HEK293 (cell line): ENCODE results near the gene RASAL2.

ENCODE experiments used
- CTCF ChIA-PET: fragments of 350-600 bp; formaldehyde crosslinking; extraction: SDS; loops from one replicate; lab custom pipeline; 2021; ENCODE audit warnings: antibody characterized with exemption; lab: Yijun Ruan, JAX
- POLR2A ChIA-PET: fragments of 300-600 bp; formaldehyde crosslinking; extraction: SDS; loops from one replicate; lab custom pipeline; 2020; ENCODE audit warnings: antibody characterized with exemption, inconsistent platforms; lab: Yijun Ruan, JAX
- H3K27ac ChIP-seq: fragments of 200-500 bp; sonication (Bioruptor generic); 2 replicates; pipeline ENCODE4 v1.5.1; 2014; ENCODE audit warnings: low read depth, low read length, control low read depth, inconsistent platforms; ENCODE audit errors: extremely low read depth
- H3K36me3 ChIP-seq, 2 experiments: fragments of 200-500 bp in 1 of 2; sonication (Bioruptor generic) in 1 of 2; 1 replicate in 1 of 2; 2 replicates in 1 of 2; pipeline ENCODE4 v1.5.1; 2014 to 2017; ENCODE audit warnings: inconsistent platforms in 2 of 2, low read length in 2 of 2; ENCODE audit not compliant: control insufficient read depth in 2 of 2, insufficient read depth in 1 of 2
- H3K4me1 ChIP-seq: fragments of 200-500 bp; sonication (Bioruptor generic); 2 replicates; pipeline ENCODE4 v1.5.1; 2014; ENCODE audit warnings: mild to moderate bottlenecking, low read length, inconsistent platforms; ENCODE audit not compliant: control insufficient read depth, insufficient read depth
- H3K4me3 ChIP-seq: 2 replicates; pipeline ENCODE4 v1.5.1; 2011; ENCODE audit warnings: low read depth, mild to moderate bottlenecking, control low read depth, low read length, moderate library complexity
- H3K9me3 ChIP-seq: fragments of 200-500 bp; sonication (Bioruptor generic); 2 replicates; pipeline ENCODE4 v1.5.1; 2014; ENCODE audit warnings: low read depth, low read length, inconsistent platforms; ENCODE audit not compliant: control insufficient read depth, insufficient read depth
- HIC1 ChIP-seq: fragments of 450-650 bp; formaldehyde crosslinking; IDR thresholded peaks from 2 replicates; pipeline ENCODE4 v1.5.1; 2016; ENCODE audit warnings: missing biosample characterization, missing genetic modification characterization
- KLF1 ChIP-seq: fragments of 450-650 bp; formaldehyde crosslinking; IDR thresholded peaks from 2 replicates; pipeline ENCODE4 v1.5.1; 2016; ENCODE audit warnings: missing biosample characterization, missing genetic modification characterization
- KLF10 ChIP-seq: fragments of 450-650 bp; IDR thresholded peaks from 2 replicates; pipeline ENCODE4 v1.5.1; 2018; ENCODE audit warnings: missing biosample characterization, mild to moderate bottlenecking, missing genetic modification characterization
- PRDM6 ChIP-seq: fragments of 450-650 bp; formaldehyde crosslinking; IDR thresholded peaks from 2 replicates; pipeline ENCODE4 v1.5.1; 2017; ENCODE audit warnings: missing biosample characterization, missing genetic modification characterization
- RBAK ChIP-seq: fragments of 450-650 bp; formaldehyde crosslinking; IDR thresholded peaks from 2 replicates; pipeline ENCODE4 v1.5.1; 2016; ENCODE audit warnings: missing biosample characterization, missing genetic modification characterization
- TCF7L2 ChIP-seq: IDR thresholded peaks from 2 replicates; pipeline ENCODE4 v1.6.1; 2011; ENCODE audit warnings: low read depth, mild to moderate bottlenecking, inconsistent platforms, low read length, moderate library complexity, borderline replicate concordance
- TRIM28 ChIP-seq: IDR thresholded peaks from 2 replicates; pipeline ENCODE4 v1.6.1; 2011; ENCODE audit warnings: low read length, control low read depth, borderline replicate concordance
- ZBTB11 ChIP-seq: fragments of 450-650 bp; formaldehyde crosslinking; conservative IDR thresholded peaks from 2 replicates; pipeline ENCODE4 v1.5.1; 2016; ENCODE audit warnings: low read depth, missing biosample characterization, missing genetic modification characterization
- ZBTB17 ChIP-seq: fragments of 450-650 bp; formaldehyde crosslinking; IDR thresholded peaks from 2 replicates; pipeline ENCODE4 v1.5.1; 2016; ENCODE audit warnings: missing biosample characterization, missing genetic modification characterization
- ZBTB44 ChIP-seq: fragments of 450-650 bp; IDR thresholded peaks from 2 replicates; pipeline ENCODE4 v1.5.1; 2018; ENCODE audit warnings: missing biosample characterization, mild to moderate bottlenecking, missing genetic modification characterization
- ZNF202 ChIP-seq: fragments of 450-650 bp; formaldehyde crosslinking; IDR thresholded peaks from 2 replicates; pipeline ENCODE4 v1.5.1; 2016; ENCODE audit warnings: missing biosample characterization, missing genetic modification characterization, borderline replicate concordance
- ZNF26 ChIP-seq: fragments of 450-650 bp; formaldehyde crosslinking; IDR thresholded peaks from 2 replicates; pipeline ENCODE4 v1.5.1; 2016; ENCODE audit warnings: missing biosample characterization, missing genetic modification characterization
- ZNF292 ChIP-seq: fragments of 450-650 bp; formaldehyde crosslinking; IDR thresholded peaks from 2 replicates; pipeline ENCODE4 v1.5.1; 2016; ENCODE audit warnings: low read depth, missing biosample characterization, missing genetic modification characterization, borderline replicate concordance
- ZNF391 ChIP-seq: fragments of 450-650 bp; formaldehyde crosslinking; IDR thresholded peaks from 2 replicates; pipeline ENCODE4 v1.5.1; 2016; ENCODE audit warnings: low read depth, missing biosample characterization, missing genetic modification characterization, borderline replicate concordance
- ZNF416 ChIP-seq: fragments of 450-650 bp; formaldehyde crosslinking; IDR thresholded peaks from 2 replicates; pipeline ENCODE4 v1.5.1; 2016; ENCODE audit warnings: missing biosample characterization, missing genetic modification characterization
- ZNF580 ChIP-seq: fragments of 450-650 bp; formaldehyde crosslinking; IDR thresholded peaks from 2 replicates; pipeline ENCODE4 v1.5.1; 2016; ENCODE audit warnings: missing biosample characterization, missing genetic modification characterization

The RASAL2 gene

GRCh38 chr1:178376008-178376407 is 282.1 kb downstream of the RASAL2 start (continued):
- TF ChIP-seq PRDM6 (tag by site-specific recombination) (peak; percentile 27; the same call in 1 of the 2 replicates), ZNF292 (tag by site-specific recombination) (no peak), ZNF26 (no peak), TRIM28 (no peak), TCF7L2 (no peak), ZBTB17 (tag by site-specific recombination) (no peak), ZBTB11 (tag by site-specific recombination) (no peak), ZNF580 (0 out of 2 replicates have a peak, but pooled peaks have one; percentile 20)
- TF ChIP-seq, all 188 proteins: peak for 9

- Histone ChIP-seq H3K36me3 (no peaks in the 10 kb centered on the region), H3K4me1 (peaks cover 9% of the 10 kb centered on the region; the same call in 1 of the 2 replicates), H3K4me3 (no peak overlapping the region), H3K9me3 (no peaks in the 10 kb centered on the region), H3K27ac (no peak overlapping the region)
- ChIA-PET CTCF (interaction anchor here (0.6 to 2.2 kb wide), 3 partner anchors 9 to 121 kb away, joined by 3 to 5 read pairs (median 3); no protein-coding TSS in a partner anchor), POLR2A (no interaction called here)
- TF ChIP-seq ZNF202 (0 out of 2 replicates have a peak, but pooled peaks have one; percentile 12), RBAK (tag by site-specific recombination) (no peak), KLF1 (tag by site-specific recombination) (no peak), ZNF416 (tag by site-specific recombination) (no peak)
Measured at GRCh38 chr1:178379807-178380206, 285.9 kb downstream of the RASAL2 start.

GRCh38 chr1:178382372-178382771 is 288.5 kb downstream of the RASAL2 start:
- TF ChIP-seq KLF1 (tag by site-specific recombination) (peak; percentile 72), HIC1 (tag by site-specific recombination) (no peak), PRDM6 (tag by site-specific recombination) (peak; percentile 63), ZBTB44 (peak; percentile 52; the same call in 1 of the 2 replicates), ZNF391 (no peak), KLF10 (tag by site-specific recombination) (no peak)
- CTCF ChIA-PET, result no interaction called here
- Histone ChIP-seq H3K4me3 (no peak overlapping the region), H3K27ac (no peak overlapping the region), H3K4me1 (peaks cover 5% of the 10 kb centered on the region; the same call in 1 of the 2 replicates), H3K36me3 (no peaks in the 10 kb centered on the region), H3K9me3 (no peaks in the 10 kb centered on the region)
- POLR2A ChIA-PET, result no interaction called here
